HK-2 (cell line): ENCODE measurements around the gene ITPR2.
"Not testable (repeated sequence)": the region's sequence is repeated elsewhere in the genome, so short reads cannot be mapped to it uniquely, and the experiment has no call there.

ENCODE experiments used
- DNase-seq: peaks from one replicate; pipeline ENCODE4 v3.0.0-alpha.2; 2018; ENCODE audit not compliant: unreplicated experiment

Gene ITPR2

GRCh38 chr12:26832822-26833742, at the start of gene ITPR2:
Gene ITPR2 (minus strand): TSS chr12:26833194. CDS start chr12:26832781, 413 bp downstream.
- peak; percentile 96 for DNase-seq

- no peak for DNase-seq
Observed at GRCh38 chr12:26880625-26881024, 47.6 kb upstream of the ITPR2 start.

- DNase-seq = no peak
Observed at GRCh38 chr12:26878661-26879119, 45.7 kb upstream of the ITPR2 start.

GRCh38 chr12:26874501-26875296, 41.7 kb upstream of the ITPR2 start:
- no peak for DNase-seq

- no peak for DNase-seq
Observed at GRCh38 chr12:26872625-26873024, 39.6 kb upstream of the ITPR2 start.

GRCh38 chr12:26871985-26872384, 39.0 kb upstream of the ITPR2 start:
- DNase-seq = no peak

GRCh38 chr12:26870491-26871419, 37.8 kb upstream of the ITPR2 start:
- DNase-seq = no peak

- DNase-seq = no peak
Observed at GRCh38 chr12:26869908-26870459, 37.0 kb upstream of the ITPR2 start.

- no peak for DNase-seq
Observed at GRCh38 chr12:26869104-26869494, 36.1 kb upstream of the ITPR2 start.

GRCh38 chr12:26868447-26869103, 35.6 kb upstream of the ITPR2 start:
- DNase-seq = no peak

- DNase-seq = no peak
Observed at GRCh38 chr12:26867080-26867479, 34.1 kb upstream of the ITPR2 start.

GRCh38 chr12:26863515-26863914, 30.5 kb upstream of the ITPR2 start:
- DNase-seq = no peak

GRCh38 chr12:26862787-26863186, 29.8 kb upstream of the ITPR2 start:
- DNase-seq = not testable (repeated sequence)

GRCh38 chr12:26861690-26862089, 28.7 kb upstream of the ITPR2 start:
- no peak for DNase-seq

GRCh38 chr12:26857465-26858176, 24.6 kb upstream of the ITPR2 start:
- DNase-seq = no peak

GRCh38 chr12:26855337-26855736, 22.3 kb upstream of the ITPR2 start:
- DNase-seq = no peak

- no peak for DNase-seq
Observed at GRCh38 chr12:26854031-26854390, 21.0 kb upstream of the ITPR2 start.

- peak; percentile 47 for DNase-seq
Observed at GRCh38 chr12:26853303-26854030, 20.5 kb upstream of the ITPR2 start.

- DNase-seq = no peak
Observed at GRCh38 chr12:26851031-26851809, 18.2 kb upstream of the ITPR2 start.
